Cardiac septum (tissue), 1 donor: Measurements from ENCODE around the gene ATP10A. TPM values are rescaled to one million over a fixed set of nuclear protein-coding genes. Genes with fewer than 3 reads are reported as not detected.

ENCODE experiments used
- DNase-seq: peaks from one replicate; pipeline ENCODE4 v3.0.0-alpha.2; 2020; ENCODE audit warnings: low spot score
- intact Hi-C: fragments of 100-400 bp; cut with DNase I; formaldehyde crosslinking; loops from one replicate; pipeline ENCODE4 v1.14.0; 2022
- total RNA-seq: library from RNA; stranded (reverse); fragmentation: NEBNext Ultra II Directional; extraction: Animal tissue kit (Norgen Biotek cat#: 25700); gene quantifications from one replicate; pipeline ENCODE4 v1.2.1, GENCODE V29; 2021
- donor health status: DM: no; HTN: no; CAD: no.

Gene ATP10A
- total RNA-seq, 1 donor from 2014 or later: 0.94 TPM

DNA sequence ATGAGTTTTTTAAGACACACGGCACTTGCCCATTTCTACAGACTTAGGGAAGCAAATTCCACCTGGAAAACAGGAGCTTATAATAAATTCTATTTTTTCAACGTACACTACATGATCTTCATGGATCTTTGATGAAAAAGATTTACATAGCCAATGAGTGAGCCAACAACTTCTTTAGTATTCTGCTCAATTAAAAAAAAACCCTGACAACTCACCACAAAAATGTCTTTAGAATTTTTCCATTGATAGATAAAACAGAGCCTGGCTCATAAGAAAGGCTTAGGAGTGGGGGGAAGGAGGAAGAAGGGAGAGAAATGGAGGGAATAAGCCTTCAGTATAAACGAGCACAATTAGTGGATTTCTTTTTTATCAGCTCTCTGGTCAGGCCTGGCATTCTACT, 126.7 kb downstream of the ATP10A start:
- no peak for DNase-seq
- intact Hi-C loops: loop anchor here (5.0 to 10.0 kb wide), 3 partner anchors 58 to 198 kb away; partner anchors contain the start of gene ATP10A

DNA sequence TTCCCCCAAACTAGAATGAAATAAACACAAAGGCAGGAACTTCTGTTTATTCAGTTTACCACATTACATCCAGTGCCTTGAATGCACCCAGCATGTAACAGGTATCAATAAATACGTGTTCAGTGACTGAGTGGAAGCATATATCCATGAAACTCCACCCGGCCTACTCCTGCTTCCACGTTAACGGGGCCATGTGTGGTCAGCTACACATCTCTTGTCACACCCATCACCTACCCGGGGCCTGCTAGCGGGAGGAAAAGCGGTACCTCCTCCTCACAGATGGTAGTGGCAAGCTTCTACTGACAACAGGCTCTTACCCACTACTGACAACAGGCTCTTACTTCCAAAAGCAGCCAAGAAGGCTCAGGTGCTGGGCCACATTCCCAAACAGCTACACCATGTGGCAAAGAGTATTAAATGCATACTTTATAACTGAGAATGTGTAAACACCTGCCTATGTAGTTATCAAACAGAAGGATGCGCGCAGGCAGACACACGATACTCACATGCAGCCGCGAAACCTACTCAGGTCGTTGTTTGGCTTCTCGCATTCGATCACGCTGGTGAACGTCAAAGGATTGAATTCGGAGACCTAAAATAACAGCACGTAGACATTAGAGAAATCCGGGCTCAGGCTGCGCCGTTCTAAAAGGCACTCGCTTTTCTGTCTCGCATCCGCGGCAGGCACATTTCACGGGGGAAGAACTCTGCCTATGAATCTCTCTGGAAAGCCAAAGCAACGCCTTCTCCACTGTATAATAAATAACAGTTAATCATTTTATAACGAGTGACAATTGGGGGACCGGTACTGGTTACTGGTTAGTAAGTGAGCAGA, 127.4 kb downstream of the ATP10A start:
- DNase-seq: peak; percentile 36
- intact Hi-C loops: loop anchor here (5.0 to 10.0 kb wide), 3 partner anchors 59 to 199 kb away; partner anchors contain the start of gene ATP10A

- intact Hi-C loops: loop anchor here (5.0 to 10.0 kb wide), 3 partner anchors 60 to 200 kb away; partner anchors contain the start of gene ATP10A
- DNase-seq: peak; percentile 67
Measured at GRCh38 chr15:25734680-25735355, 128.3 kb downstream of the ATP10A start.

GRCh38 chr15:25733856-25734679, 129.1 kb downstream of the ATP10A start:
- intact Hi-C loops: loop anchor here (10.0 kb wide), 2 partner anchors 61 to 201 kb away; no protein-coding TSS in a partner anchor
- peak; percentile 67 for DNase-seq

DNA sequence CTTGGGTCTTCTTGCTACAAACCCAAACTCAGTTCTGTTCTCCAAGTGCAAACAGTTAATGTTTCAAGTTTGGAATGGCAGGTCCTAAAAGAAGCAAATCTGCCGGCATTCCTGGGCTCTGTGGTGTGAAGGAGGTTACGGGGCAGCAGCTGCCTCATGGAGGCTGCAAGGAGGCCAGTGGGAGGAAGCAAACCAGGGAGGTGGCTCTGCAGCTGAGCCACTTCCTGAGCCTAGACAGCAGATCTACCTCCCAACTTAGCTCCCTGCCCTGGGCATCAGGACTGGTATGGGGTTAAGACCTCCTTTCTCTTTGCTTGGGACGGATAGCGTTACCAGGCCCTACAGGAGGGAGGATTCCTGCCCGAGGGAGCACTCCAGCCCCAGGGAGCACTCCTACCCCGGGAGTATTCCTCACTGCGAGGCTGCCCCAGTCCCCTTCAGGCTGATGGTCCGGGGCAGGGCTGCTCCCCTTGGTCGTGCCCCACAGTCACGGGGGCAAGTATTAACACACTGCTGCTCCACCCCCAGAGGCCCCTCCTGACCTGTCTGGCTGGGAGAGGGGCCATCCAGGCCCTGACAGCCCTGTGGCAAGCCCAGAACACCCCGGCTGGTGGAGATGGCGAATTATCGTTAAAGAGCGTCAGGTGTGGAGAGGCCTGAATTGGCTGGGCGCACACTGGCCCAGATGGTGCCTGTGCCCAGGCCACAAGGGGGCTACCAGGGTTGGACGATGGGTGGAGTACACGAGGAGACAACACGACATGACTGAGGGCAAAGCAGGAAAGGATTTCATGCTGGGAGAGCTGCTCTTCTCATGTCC, 129.9 kb downstream of the ATP10A start:
- intact Hi-C loops: loop anchor here (10.0 kb wide), 2 partner anchors 62 to 202 kb away; no protein-coding TSS in a partner anchor
- DNase-seq: peak; percentile 31

DNA sequence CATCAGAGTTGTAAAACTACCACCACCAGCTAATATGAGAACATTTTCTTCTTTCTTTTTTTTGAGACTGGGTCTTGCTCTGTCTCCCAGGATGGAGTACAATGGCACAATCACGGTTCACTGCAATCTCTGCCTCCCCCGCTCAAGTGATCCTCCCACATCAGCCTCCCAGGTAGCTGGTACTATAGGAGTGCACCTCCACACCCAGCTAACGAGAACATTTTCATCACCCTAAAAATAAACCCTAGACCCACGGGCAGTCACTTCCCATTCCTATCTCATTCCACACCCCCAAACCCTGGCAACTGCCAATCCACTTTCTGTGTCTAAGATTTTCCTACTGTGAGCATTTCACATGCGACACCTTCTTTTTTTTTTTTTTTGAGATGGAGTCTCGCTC, 130.9 kb downstream of the ATP10A start:
- intact Hi-C loops: loop anchor here (10.0 kb wide), 2 partner anchors 63 to 203 kb away; no protein-coding TSS in a partner anchor
- DNase-seq: no peak

DNA sequence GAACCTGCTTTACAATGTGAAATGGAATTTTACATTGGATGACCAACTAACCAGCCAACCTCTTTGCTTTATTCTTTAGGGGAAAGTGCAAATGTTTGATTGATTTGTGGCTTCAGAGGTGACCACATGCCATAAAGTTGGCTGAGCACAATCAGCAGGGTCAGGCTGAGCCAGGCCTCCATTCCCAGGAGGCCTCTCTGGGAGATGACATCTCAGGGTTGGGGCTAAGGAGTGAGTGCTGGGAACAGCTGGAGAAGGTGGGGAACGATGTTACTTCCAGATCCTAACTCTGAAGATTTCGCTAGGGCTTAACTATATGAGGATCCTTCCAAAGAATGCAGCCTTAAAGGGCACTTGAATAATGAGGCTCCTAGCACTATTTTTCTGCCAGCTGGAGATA, 131.7 kb downstream of the ATP10A start:
- intact Hi-C loops: loop anchor here (10.0 kb wide), 2 partner anchors 63 to 203 kb away; no protein-coding TSS in a partner anchor

GRCh38 chr15:25730918-25731317, 132.2 kb downstream of the ATP10A start:
- intact Hi-C loops: loop anchor here (10.0 kb wide), 2 partner anchors 64 to 204 kb away; no protein-coding TSS in a partner anchor
- DNase-seq: peak; percentile 44

More for the DNA sequence above, 131.7 kb downstream of the ATP10A start:
- no peak for DNase-seq

- peak; percentile 63 for DNase-seq
- intact Hi-C loops: no loop called here
Measured at GRCh38 chr15:25728816-25729215, 134.3 kb downstream of the ATP10A start.

DNA sequence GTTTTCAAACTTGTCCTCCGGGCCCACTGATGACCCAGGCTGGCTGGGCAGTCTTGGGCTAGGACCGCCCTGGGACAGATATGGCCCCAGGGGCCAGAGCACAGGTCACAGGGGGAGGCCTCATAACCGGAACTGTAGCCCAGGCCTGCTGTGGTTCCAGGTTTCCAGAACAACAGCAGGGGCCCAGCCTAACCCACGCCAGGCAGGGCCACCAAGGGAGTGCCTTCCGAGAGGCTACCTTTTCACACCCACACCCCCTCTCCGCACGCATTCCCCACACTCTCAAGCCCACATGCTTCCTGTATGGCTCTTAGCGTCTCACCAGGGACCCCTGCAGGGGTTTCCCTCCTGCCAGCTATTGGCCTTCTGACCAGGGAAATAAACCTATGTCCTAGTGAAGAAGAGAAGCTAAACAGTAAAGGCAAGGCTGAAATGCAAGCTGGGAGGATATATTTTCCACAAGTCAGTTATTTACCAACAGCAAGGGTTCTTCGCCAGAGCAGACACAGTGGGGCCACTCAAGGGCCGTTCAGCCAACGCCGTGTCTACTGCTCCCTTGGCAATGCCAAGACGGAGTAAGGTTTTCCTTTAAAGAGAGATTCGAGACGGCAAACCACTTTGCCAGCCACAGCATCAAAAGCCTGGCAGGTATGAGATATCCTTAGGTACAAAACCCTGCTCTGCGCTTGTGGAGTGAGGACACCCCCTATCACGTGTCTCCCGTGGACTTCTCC, 135.1 kb downstream of the ATP10A start:
- intact Hi-C loops: no loop called here
- peak; percentile 49 for DNase-seq

DNA sequence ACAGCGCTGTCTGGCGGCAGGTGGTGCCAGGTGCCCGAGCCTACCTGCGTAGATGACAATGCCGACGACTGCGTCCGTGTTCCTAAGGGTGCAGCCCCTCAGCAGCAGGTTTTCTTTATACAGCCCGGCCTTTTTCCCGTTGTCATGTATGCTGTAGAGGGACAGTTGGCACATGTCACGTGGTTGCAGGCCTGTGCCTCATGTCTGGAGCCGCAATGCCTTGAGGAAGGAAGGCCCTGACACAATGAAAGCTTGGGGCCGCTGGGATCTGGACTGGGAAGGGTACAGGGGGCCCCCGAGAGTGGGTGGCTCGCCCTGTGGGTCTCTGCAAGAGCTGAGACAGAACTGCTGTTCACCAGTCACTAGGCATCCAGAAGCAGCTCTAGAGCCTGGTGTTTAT, 136.0 kb downstream of the ATP10A start:
- intact Hi-C loops: no loop called here
- peak; percentile 59 for DNase-seq

DNA sequence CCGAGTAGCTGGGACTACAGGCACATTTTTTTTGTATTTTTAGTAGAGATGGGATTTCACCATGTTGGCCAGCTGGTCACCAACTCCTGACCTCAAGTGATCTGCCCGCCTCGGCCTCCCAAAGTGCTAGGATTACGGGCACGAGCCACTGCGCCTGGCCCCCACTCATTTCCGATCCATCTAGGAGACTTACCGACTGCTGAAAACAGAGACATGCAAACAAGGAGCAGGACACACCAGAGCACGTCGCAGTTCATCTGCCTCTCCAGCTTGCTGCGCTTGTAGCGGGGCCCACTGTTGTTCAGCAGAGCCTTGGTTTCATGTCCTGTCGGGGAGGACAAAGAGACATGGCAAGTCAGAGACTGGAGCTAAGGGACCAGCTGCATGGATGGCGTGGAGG, 137.4 kb downstream of the ATP10A start:
- intact Hi-C loops: no loop called here
- DNase-seq: peak; percentile 68

- DNase-seq: peak; percentile 26
- intact Hi-C loops: no loop called here
Measured at GRCh38 chr15:25724899-25725298, 138.2 kb downstream of the ATP10A start.

GRCh38 chr15:25721605-25721955, 141.5 kb downstream of the ATP10A start:
- intact Hi-C loops: no loop called here
- no peak for DNase-seq

GRCh38 chr15:25719101-25719985, 143.8 kb downstream of the ATP10A start:
- intact Hi-C loops: no loop called here
- peak; percentile 67 for DNase-seq

GRCh38 chr15:25718597-25718996, 144.5 kb downstream of the ATP10A start:
- peak; percentile 41 for DNase-seq
- intact Hi-C loops: no loop called here

DNA sequence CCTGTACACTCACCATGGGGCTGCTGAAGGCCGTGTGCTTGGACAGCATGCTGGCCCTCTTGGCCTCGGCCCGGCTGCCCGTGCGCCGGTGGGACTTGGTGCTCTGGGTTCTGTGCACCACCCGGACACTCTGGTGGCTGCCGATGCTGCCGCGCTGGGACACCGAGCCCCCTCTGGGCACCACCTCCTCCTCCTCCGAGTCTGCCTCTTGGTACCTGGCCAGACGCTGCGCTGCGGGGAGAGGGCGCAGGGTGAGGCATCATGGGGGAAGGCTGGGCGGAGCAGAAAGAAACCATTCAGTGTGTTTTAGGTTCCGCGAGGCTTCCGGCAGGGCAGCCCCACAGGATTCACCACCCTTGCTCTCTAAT, 145.0 kb downstream of the ATP10A start:
- intact Hi-C loops: no loop called here
- DNase-seq: peak; percentile 61
